CD4-positive, alpha-beta T cell treated with Interleukin-15 for 4 hours (primary cell): ENCODE results near the gene RAD9A.
"Not testable (repeated sequence)": the region's sequence is repeated elsewhere in the genome, so short reads cannot be mapped to it uniquely, and the experiment has no call there.

ENCODE experiments used
- DNase-seq: peaks from one replicate; pipeline ENCODE4 v3.0.0-alpha.2; 2020; ENCODE audit warnings: low spot score

RAD9A gene

GRCh38 chr11:67397536-67397935 lies 5.8 kb downstream of the RAD9A start:
- no peak for DNase-seq

GRCh38 chr11:67397986-67398660 lies 6.3 kb downstream of the RAD9A start:
- DNase-seq, result no peak

GRCh38 chr11:67398661-67399563 lies 7.1 kb downstream of the RAD9A start:
- DNase-seq, result no peak

- no peak for DNase-seq
These were observed 8.6 kb downstream of the RAD9A start for GRCh38 chr11:67400251-67400941.

- no peak for DNase-seq
These were observed 9.2 kb downstream of the RAD9A start for GRCh38 chr11:67400942-67401494.

- peak; percentile 88 for DNase-seq
These were observed 9.9 kb downstream of the RAD9A start, which contains the start of gene PPP1CA for GRCh38 chr11:67401495-67402191. Gene PPP1CA (minus strand): TSS chr11:67401858. CDS start chr11:67401782, 76 bp downstream.

- DNase-seq, result not testable (repeated sequence)
These were observed 10.5 kb downstream of the RAD9A start for GRCh38 chr11:67402192-67402839.

- DNase-seq, result not testable (repeated sequence)
These were observed 11.3 kb downstream of the RAD9A start for GRCh38 chr11:67403085-67403484.

- DNase-seq, result peak; percentile 55
These were observed 12.9 kb downstream of the RAD9A start for GRCh38 chr11:67404515-67405195.

GRCh38 chr11:67405196-67405567 lies 13.4 kb downstream of the RAD9A start:
- DNase-seq, result no peak

GRCh38 chr11:67405688-67406339 lies 14.0 kb downstream of the RAD9A start:
- no peak for DNase-seq

- DNase-seq, result no peak
These were observed 14.7 kb downstream of the RAD9A start for GRCh38 chr11:67406420-67406968.

- DNase-seq, result no peak
These were observed 15.3 kb downstream of the RAD9A start for GRCh38 chr11:67406969-67407687.

- no peak for DNase-seq
These were observed 15.9 kb downstream of the RAD9A start for GRCh38 chr11:67407688-67408163.

- DNase-seq, result no peak
These were observed 16.8 kb downstream of the RAD9A start for GRCh38 chr11:67408437-67409200.

GRCh38 chr11:67409261-67409666 lies 17.5 kb downstream of the RAD9A start:
- peak; percentile 75 for DNase-seq

GRCh38 chr11:67409781-67410368 lies 18.1 kb downstream of the RAD9A start:
- DNase-seq, result no peak

GRCh38 chr11:67410369-67410831 lies 18.6 kb downstream of the RAD9A start:
- DNase-seq, result no peak
